SK-N-SH (cell line): ENCODE data around the gene BOD1L2. TPM values are rescaled to one million over a fixed set of nuclear protein-coding genes. Genes with fewer than 3 reads are reported as not detected.

ENCODE experiments used
- CTCF ChIA-PET: fragments of 300-600, 350-600 bp; formaldehyde crosslinking; extraction: SDS; loops from one replicate; lab custom pipeline; 2021; lab: Yijun Ruan, JAX
- POLR2A ChIA-PET: fragments of 350-600 bp; sonication (Branson Sonifier 250); formaldehyde crosslinking; extraction: SDS; loops from one replicate; lab custom pipeline; 2020; ENCODE audit warnings: antibody characterized with exemption, inconsistent platforms; lab: Yijun Ruan, JAX
- DNase-seq: peaks from one replicate; pipeline ENCODE4 v3.0.0; 2012
- H2AFZ ChIP-seq: fragments of 200-600 bp; sonication (generic); 2 replicates; pipeline ENCODE4 v1.8.1; 2016; ENCODE audit warnings: antibody characterized with exemption, mild to moderate bottlenecking, low read depth
- H3F3A ChIP-seq: fragments of 200-600 bp; sonication (generic); replicated peaks from 2 replicates; pipeline ENCODE3; 2016; ENCODE audit warnings: antibody characterized with exemption, mild to moderate bottlenecking; ENCODE audit not compliant: insufficient read depth
- H3K27ac ChIP-seq, 2 experiments: fragments of 200-500 bp in 1 of 2; fragments of 200-600 bp in 1 of 2; sonication (Bioruptor generic) in 1 of 2; sonication (generic), shearing (Covaris generic) in 1 of 2; 2 replicates each; pipeline versions ENCODE4 v1.5.1 to v1.6.1; 2014 to 2016; ENCODE audit warnings: low read depth in 2 of 2, inconsistent platforms in 1 of 2, low read length in 1 of 2, mild to moderate bottlenecking in 1 of 2, mixed read lengths in 1 of 2
- H3K27me3 ChIP-seq: fragments of 200-600 bp; sonication (generic), shearing (Covaris generic); 2 replicates; pipeline ENCODE4 v1.6.1; 2016; ENCODE audit warnings: mixed run types; ENCODE audit not compliant: insufficient read depth
- H3K36me3 ChIP-seq, 2 experiments: fragments of 200-500 bp in 1 of 2; fragments of 200-600 bp in 1 of 2; sonication (Bioruptor generic) in 1 of 2; sonication (generic) in 1 of 2; replicated peaks in 1 of 2; 2 replicates each; pipeline versions ENCODE3 to v1.5.1; 2014 to 2016; ENCODE audit warnings: low read length in 1 of 2, mild to moderate bottlenecking in 1 of 2; ENCODE audit not compliant: insufficient read depth in 2 of 2, control insufficient read depth in 1 of 2
- H3K4me1 ChIP-seq, 2 experiments: fragments of 200-500 bp in 1 of 2; fragments of 200-600 bp in 1 of 2; sonication (Bioruptor generic) in 1 of 2; sonication (generic), shearing (Covaris generic) in 1 of 2; 2 replicates each; pipeline versions ENCODE4 v1.5.1 to v1.6.1; 2014 to 2016; ENCODE audit warnings: low read depth in 1 of 2, low read length in 1 of 2, mixed run types in 1 of 2; ENCODE audit not compliant: insufficient read depth in 2 of 2, control insufficient read depth in 1 of 2
- H3K4me2 ChIP-seq: fragments of 200-600 bp; sonication (generic), shearing (Covaris generic); 2 replicates; pipeline ENCODE4 v1.6.1; 2017; ENCODE audit warnings: mixed run types
- H3K4me3 ChIP-seq, 2 experiments: fragments of 200-500 bp in 1 of 2; fragments of 200-600 bp in 1 of 2; sonication (Bioruptor generic) in 1 of 2; sonication (generic), shearing (Covaris generic) in 1 of 2; 2 replicates each; pipeline versions ENCODE4 v1.5.1 to v1.8.1; 2014 to 2016; ENCODE audit warnings: low read depth in 2 of 2, inconsistent platforms in 1 of 2, low read length in 1 of 2, mild to moderate bottlenecking in 1 of 2, mixed read lengths in 1 of 2, moderate library complexity in 1 of 2
- H3K79me2 ChIP-seq: fragments of 200-600 bp; sonication (generic); 2 replicates; pipeline ENCODE4 v1.8.1; 2017; ENCODE audit warnings: mild to moderate bottlenecking; ENCODE audit not compliant: insufficient read depth
- H3K9ac ChIP-seq: fragments of 200-600 bp; sonication (generic); 2 replicates; pipeline ENCODE4 v1.6.1; 2017; ENCODE audit warnings: mixed run types
- H3K9me2 ChIP-seq: fragments of 200-600 bp; sonication (generic); 2 replicates; pipeline ENCODE4 v1.6.1; 2017; ENCODE audit warnings: mixed run types
- H3K9me3 ChIP-seq: fragments of 200-600 bp; sonication (generic); 2 replicates; pipeline ENCODE4 v1.6.1; 2017; ENCODE audit warnings: mixed run types, mild to moderate bottlenecking, moderate library complexity
- H4K20me1 ChIP-seq: fragments of 200-600 bp; sonication (generic); 2 replicates; pipeline ENCODE4 v1.6.1; 2017; ENCODE audit warnings: mild to moderate bottlenecking, mixed run types; ENCODE audit not compliant: insufficient read depth
- CTCF ChIP-seq: fragments of 200-600 bp; sonication (generic); IDR thresholded peaks from 2 replicates; pipeline ENCODE4 v1.6.1; 2017; ENCODE audit warnings: antibody characterized with exemption, mild to moderate bottlenecking, moderate library complexity
- ELF1 ChIP-seq: IDR thresholded peaks from 2 replicates; pipeline ENCODE4 v1.4.0; 2012
- GATA2 ChIP-seq: sonication (generic); formaldehyde crosslinking; IDR thresholded peaks from 2 replicates; pipeline ENCODE4 v1.5.0; 2020; ENCODE audit warnings: mild to moderate bottlenecking, missing genetic modification reagents
- MEF2A ChIP-seq: IDR thresholded peaks from 2 replicates; pipeline ENCODE4 v1.4.0; 2012; ENCODE audit warnings: low read depth, borderline replicate concordance
- NFIC ChIP-seq: IDR thresholded peaks from 2 replicates; pipeline ENCODE4 v1.4.0; 2012; ENCODE audit warnings: borderline replicate concordance
- POLR2AphosphoS5 ChIP-seq: IDR thresholded peaks from 2 replicates; pipeline ENCODE4 v1.6.1; 2012; ENCODE audit warnings: low read depth, low read length
- REST ChIP-seq: IDR thresholded peaks from 2 replicates; pipeline ENCODE4 v1.6.1; 2012; ENCODE audit warnings: mild to moderate bottlenecking, low read depth, low read length, moderate library complexity
- RXRA ChIP-seq: IDR thresholded peaks from 2 replicates; pipeline ENCODE4 v1.4.0; 2012; ENCODE audit warnings: low read depth, mild to moderate bottlenecking, borderline replicate concordance
- SMC3 ChIP-seq: IDR thresholded peaks from 2 replicates; pipeline ENCODE4 v1.6.1; 2012; ENCODE audit warnings: low read depth, low read length, improper control_type of control experiment
- TAF1 ChIP-seq: IDR thresholded peaks from 2 replicates; pipeline ENCODE4 v1.6.1; 2012; ENCODE audit warnings: low read depth, mild to moderate bottlenecking, low read length, moderate library complexity, borderline replicate concordance
- YY1 ChIP-seq: IDR thresholded peaks from 2 replicates; pipeline ENCODE4 v1.4.0; 2012; ENCODE audit warnings: low read depth, mild to moderate bottlenecking
- ZBTB33 ChIP-seq: IDR thresholded peaks from 2 replicates; pipeline ENCODE4 v1.4.0; 2012; ENCODE audit warnings: low read depth, borderline replicate concordance
- WGBS: methylation state at CpG from one replicate; pipeline ENCODE4 v1.1.6; 2017; ENCODE audit warnings: low lambda C conversion rate; 5-methylcytosine and 5-hydroxymethylcytosine counted together
- polyA plus RNA-seq, 3 experiments: library from polyadenylated mRNA; depleted of rRNA; stranded (reverse); fragments of >200 nt; gene quantifications; 2 replicates each; pipeline ENCODE4 v1.2.3, GENCODE V29; 2012

Gene BOD1L2
- polyA plus RNA-seq (2012; rRNA removed), result not detected in 2 replicates
- polyA plus RNA-seq (2012; cell fraction: cytosol; rRNA removed), result not detected in 2 replicates
- polyA plus RNA-seq (2012; cell fraction: nucleus; rRNA removed), result not detected in 2 replicates

GRCh38 chr18:57146956-57147636 is at the start of gene BOD1L2:
TSS of gene BOD1L2 (plus strand) at chr18:57147087. CDS start at chr18:57147313, 226 bp downstream.
- H3K27me3 ChIP-seq, result no peaks in the 10 kb centered on the region
- H3K9ac ChIP-seq, result no peak within 1 kb of the TSS
- H4K20me1 ChIP-seq, result no peaks in the 10 kb centered on the region
- H3K79me2 ChIP-seq, result no peaks in the 10 kb centered on the region
- H2AFZ ChIP-seq, result no peak within 1 kb of the TSS
- no peaks in the 10 kb centered on the region for H3F3A ChIP-seq
- 80% methylated on average over 29 of the region's 50 CpGs for WGBS
- no peak within 1 kb of the TSS for H3K27ac ChIP-seq
- H3K36me3 ChIP-seq, result no peaks in the 10 kb centered on the region
- TF ChIP-seq POLR2AphosphoS5, result no peak
- no peak for TF ChIP-seq MEF2A
- TF ChIP-seq GATA2 (CRISPR knock-in tag), result no peak
- TF ChIP-seq RXRA, result no peak
- no peak for TF ChIP-seq ZBTB33
- TF ChIP-seq YY1, result no peak
- TF ChIP-seq TAF1, result no peak
- no peak within 1 kb of the TSS for H3K4me3 ChIP-seq
- CTCF ChIA-PET, result no interaction called here
- H3K4me1 ChIP-seq, result no peaks in the 10 kb centered on the region; a peak in 1 of 4 replicates
- H3K9me2 ChIP-seq, result no peaks in the 10 kb centered on the region
- H3K9me3 ChIP-seq, result no peaks in the 10 kb centered on the region
- H3K4me2 ChIP-seq, result no peak within 1 kb of the TSS
- no peak for DNase-seq
- POLR2A ChIA-PET, result no interaction called here

GRCh38 chr18:57107140-57107832 is 39.6 kb upstream of the BOD1L2 start:
- no peak for DNase-seq
- Histone ChIP-seq H3K9me2 (no peaks in the 10 kb centered on the region), H3K4me1 (no peaks in the 10 kb centered on the region), H3K4me2 (no peak overlapping the region), H3K36me3 (no peaks in the 10 kb centered on the region), H3K79me2 (no peaks in the 10 kb centered on the region), H2AFZ (no peak overlapping the region), H3K9ac (no peak overlapping the region), H3K27me3 (no peaks in the 10 kb centered on the region), H4K20me1 (no peaks in the 10 kb centered on the region), H3K4me3 (no peak overlapping the region), H3K27ac (no peak overlapping the region), H3K9me3 (no peaks in the 10 kb centered on the region), H3F3A (no peaks in the 10 kb centered on the region)
- ChIA-PET CTCF (no interaction called here), POLR2A (no interaction called here)
- TF ChIP-seq ELF1 (no peak), CTCF (no peak), NFIC (no peak), SMC3 (no peak), REST (peak; percentile 96), POLR2AphosphoS5 (no peak)
- 17% methylated on average over 4 of the region's 4 CpGs for WGBS
